OCI-LY1 (cell line): ENCODE results near the gene SDK1.

Source experiments
- CTCF ChIP-seq: fragments of 200-600 bp; sonication (generic), shearing (Covaris generic); IDR thresholded peaks from 2 replicates; pipeline ENCODE4 v1.5.1; 2017; ENCODE audit warnings: mild to moderate bottlenecking, antibody characterized with exemption, low read length, moderate library complexity, mixed read lengths
- EZH2 ChIP-seq: fragments of 200-600 bp; sonication (generic), shearing (Covaris generic); IDR thresholded peaks from 2 replicates; pipeline ENCODE4 v1.8.0; 2017; ENCODE audit warnings: borderline replicate concordance, mixed run types, mild to moderate bottlenecking, antibody characterized with exemption, low read length, moderate library complexity, mixed read lengths

GRCh38 chr7:4143006-4143405 lies 842.0 kb downstream of the SDK1 start:
- no peak for TF ChIP-seq CTCF
- no peak for TF ChIP-seq EZH2
